H9 (cell line): ENCODE results near the gene HOXB8. TPM values are rescaled to one million over a fixed set of nuclear protein-coding genes. Genes with fewer than 3 reads are reported as not detected.

Experiments
- DNase-seq: peaks from one replicate; pipeline ENCODE4 v3.0.0-alpha.2; 2017
- H2AFZ ChIP-seq: one replicate; pipeline ENCODE4 v1.6.1; 2013; ENCODE audit warnings: mild to moderate bottlenecking, low read length, control low read depth, moderate library complexity
- H2AK5ac ChIP-seq: 2 replicates; pipeline ENCODE4 v1.6.1; 2013; ENCODE audit warnings: low read length, control low read depth, mixed read lengths; ENCODE audit not compliant: insufficient read length
- H2BK120ac ChIP-seq: one replicate; pipeline ENCODE4 v1.6.1; 2013; ENCODE audit warnings: low read depth, mild to moderate bottlenecking, low read length, control low read depth, inconsistent platforms; ENCODE audit not compliant: poor library complexity, severe bottlenecking
- H2BK12ac ChIP-seq: 2 replicates; pipeline ENCODE4 v1.6.1; 2013; ENCODE audit warnings: low read length, control low read depth, mixed read lengths, low read depth; ENCODE audit not compliant: insufficient read length
- H2BK15ac ChIP-seq: 2 replicates; pipeline ENCODE4 v1.6.1; 2013; ENCODE audit warnings: low read depth, low read length, control low read depth
- H2BK20ac ChIP-seq: one replicate; pipeline ENCODE4 v1.6.1; 2013; ENCODE audit warnings: low read depth, mild to moderate bottlenecking, low read length, control low read depth, inconsistent platforms; ENCODE audit not compliant: poor library complexity, severe bottlenecking
- H2BK5ac ChIP-seq: 2 replicates; pipeline ENCODE4 v1.6.1; 2013; ENCODE audit warnings: low read length, control low read depth, mixed read lengths; ENCODE audit not compliant: insufficient read length
- H3K14ac ChIP-seq: 2 replicates; pipeline ENCODE4 v1.6.1; 2013; ENCODE audit warnings: low read length, control low read depth; ENCODE audit not compliant: insufficient read depth
- H3K18ac ChIP-seq: 2 replicates; pipeline ENCODE4 v1.6.1; 2013; ENCODE audit warnings: low read depth, mild to moderate bottlenecking, mixed read lengths, low read length, control low read depth; ENCODE audit not compliant: insufficient read length
- H3K23ac ChIP-seq: 2 replicates; pipeline ENCODE4 v1.6.1; 2013; ENCODE audit warnings: low read length, control low read depth, mixed read lengths, low read depth; ENCODE audit not compliant: insufficient read length
- H3K23me2 ChIP-seq: 2 replicates; pipeline ENCODE4 v1.6.1; 2013; ENCODE audit warnings: low read depth, mild to moderate bottlenecking, mixed read lengths, low read length, control low read depth; ENCODE audit not compliant: insufficient read length, poor library complexity, severe bottlenecking
- H3K27ac ChIP-seq: 2 replicates; pipeline ENCODE4 v1.5.1; 2013; ENCODE audit warnings: low read length, control low read depth, mixed read lengths, low read depth; ENCODE audit not compliant: insufficient read length
- H3K27me3 ChIP-seq: 2 replicates; pipeline ENCODE4 v1.6.1; 2013; ENCODE audit warnings: low read length, control low read depth, inconsistent platforms; ENCODE audit not compliant: insufficient read depth
- H3K4ac ChIP-seq: 2 replicates; pipeline ENCODE4 v1.6.1; 2013; ENCODE audit warnings: low read depth, mild to moderate bottlenecking, control low read depth, inconsistent platforms, low read length, moderate library complexity
- H3K4me1 ChIP-seq: 2 replicates; pipeline ENCODE4 v1.6.1; 2013; ENCODE audit warnings: low read length, control low read depth, inconsistent platforms; ENCODE audit not compliant: insufficient read depth
- H3K4me2 ChIP-seq: 2 replicates; pipeline ENCODE4 v1.6.1; 2013; ENCODE audit warnings: low read length, control low read depth, mixed read lengths; ENCODE audit not compliant: insufficient read length, insufficient read depth
- H3K56ac ChIP-seq: 2 replicates; pipeline ENCODE4 v1.6.1; 2013; ENCODE audit warnings: low read depth, mild to moderate bottlenecking, mixed read lengths, low read length, control low read depth; ENCODE audit not compliant: insufficient read length
- H3K79me1 ChIP-seq: 2 replicates; pipeline ENCODE4 v1.6.1; 2013; ENCODE audit warnings: low read depth, mild to moderate bottlenecking, moderate library complexity, low read length, control low read depth, inconsistent platforms; ENCODE audit not compliant: insufficient read depth, poor library complexity, severe bottlenecking
- H3K79me2 ChIP-seq: 2 replicates; pipeline ENCODE4 v1.6.1; 2013; ENCODE audit warnings: low read length, control low read depth, inconsistent platforms; ENCODE audit not compliant: insufficient read depth
- H3K9ac ChIP-seq: 2 replicates; pipeline ENCODE4 v1.6.1; 2013; ENCODE audit warnings: low read length, control low read depth, mixed read lengths; ENCODE audit not compliant: insufficient read length; ENCODE audit errors: extremely low read depth
- H3K9me3 ChIP-seq: one replicate; pipeline ENCODE4 v1.6.1; 2013; ENCODE audit warnings: low read depth, low read length, inconsistent platforms; ENCODE audit not compliant: control insufficient read depth
- H3T11ph ChIP-seq: one replicate; pipeline ENCODE4 v1.6.1; 2013; ENCODE audit warnings: mild to moderate bottlenecking, low read length, control low read depth, inconsistent platforms
- H4K20me1 ChIP-seq: one replicate; pipeline ENCODE4 v1.6.1; 2013; ENCODE audit not compliant: control insufficient read depth, insufficient read length, insufficient read depth
- H4K5ac ChIP-seq: 2 replicates; pipeline ENCODE4 v1.6.1; 2013; ENCODE audit warnings: low read depth, mild to moderate bottlenecking, mixed read lengths, low read length, control low read depth; ENCODE audit not compliant: insufficient read length
- H4K8ac ChIP-seq: replicated peaks from 2 replicates; pipeline ENCODE4 v1.6.1; 2013; ENCODE audit warnings: low read length, control low read depth, mixed read lengths, low read depth; ENCODE audit not compliant: insufficient read length
- H4K91ac ChIP-seq: 2 replicates; pipeline ENCODE4 v1.6.1; 2013; ENCODE audit warnings: low read depth, mild to moderate bottlenecking, moderate library complexity, mixed read lengths, low read length, control low read depth; ENCODE audit not compliant: insufficient read length
- H3K27ac Mint-ChIP-seq, 3 experiments: 2 replicates in 2 of 3; 3 replicates in 1 of 3; pipeline ENCODE4 v1.8.0; 2020 to 2021; ENCODE audit warnings: mixed read lengths in 3 of 3, mild to moderate bottlenecking in 1 of 3, moderate library complexity in 1 of 3
- H3K27me3 Mint-ChIP-seq: 2 replicates; pipeline ENCODE4 v1.8.0; 2021; ENCODE audit warnings: low read depth, mild to moderate bottlenecking, moderate library complexity, mixed read lengths
- H3K36me3 Mint-ChIP-seq, 3 experiments: 2 replicates in 2 of 3; 3 replicates in 1 of 3; pipeline ENCODE4 v1.8.0; 2020 to 2021; ENCODE audit warnings: low read depth in 3 of 3, mixed read lengths in 3 of 3; ENCODE audit not compliant: insufficient read depth in 1 of 3
- H3K4me1 Mint-ChIP-seq, 2 experiments: 2 replicates each; pipeline ENCODE4 v1.8.0; 2020; ENCODE audit warnings: mixed read lengths in 2 of 2
- H3K4me3 Mint-ChIP-seq, 2 experiments: 2 replicates in 1 of 2; 3 replicates in 1 of 2; pipeline ENCODE4 v1.8.0; 2020 to 2021; ENCODE audit warnings: mild to moderate bottlenecking in 2 of 2, mixed read lengths in 2 of 2, moderate library complexity in 1 of 2
- H3K9me3 Mint-ChIP-seq, 2 experiments: 2 replicates in 1 of 2; 3 replicates in 1 of 2; pipeline ENCODE4 v1.8.0; 2020; ENCODE audit warnings: mild to moderate bottlenecking in 2 of 2, mixed read lengths in 2 of 2, moderate library complexity in 1 of 2
- WGBS: extraction: QIAGEN DNeasy Blood & Tissue Kit; methylation state at CpG from one replicate; pipeline ENCODE4 v1.1.7; 2013; ENCODE audit warnings: missing lambda C conversion rate, low lambda C conversion rate, mixed read lengths; ENCODE audit not compliant: insufficient read length; ENCODE audit errors: extremely low coverage; 5-methylcytosine and 5-hydroxymethylcytosine counted together
- total RNA-seq: library from RNA; stranded (reverse); gene quantifications from 2 replicates; pipeline ENCODE4 v1.2.1, GENCODE V29; 2021
- TF ChIP-seq, protein P1 (sequence below): fragments of 200-600 bp; sonication (generic); conservative IDR thresholded peaks from 3 replicates; pipeline ENCODE4 v1.8.0; 2021; ENCODE audit warnings: antibody characterized with exemption, mild to moderate bottlenecking

Gene HOXB8
- total RNA-seq, 1 experiment from 2014 or later, result not detected

DNA sequence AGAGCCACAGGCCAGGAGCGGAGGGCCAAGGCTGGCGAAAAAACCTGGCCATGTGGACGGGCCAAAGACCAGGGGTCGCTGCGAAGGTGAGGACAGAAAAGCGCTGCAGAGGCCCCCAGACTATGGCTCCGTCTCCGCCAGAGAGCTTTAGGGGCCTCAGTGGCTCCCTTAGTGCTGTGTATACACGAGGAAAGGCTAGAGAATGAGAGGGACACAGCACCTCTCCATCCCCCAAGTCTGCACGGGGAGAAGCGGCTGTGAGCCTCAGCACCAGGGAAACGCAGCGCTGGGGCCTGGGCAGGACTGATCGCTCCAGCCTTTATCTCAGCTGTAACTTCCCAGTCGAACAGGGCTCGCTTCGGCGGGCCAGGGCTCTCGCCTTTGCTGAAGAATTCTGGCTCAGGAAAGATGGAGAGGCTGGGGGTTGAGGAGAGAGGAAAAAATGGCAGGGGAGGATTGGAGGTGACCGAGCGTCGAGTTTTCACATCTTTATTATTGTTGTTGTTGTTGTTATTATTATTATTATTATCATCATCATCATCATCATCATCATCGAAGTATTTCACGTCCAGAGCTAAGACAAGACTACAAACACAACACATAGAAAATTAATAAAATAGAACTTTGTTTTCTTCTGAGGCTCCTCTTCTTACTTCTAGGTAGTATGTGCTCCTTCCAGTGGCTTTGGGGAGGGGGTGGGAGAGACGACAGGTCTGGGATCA, 19.7 kb downstream of the HOXB8 start:
- Mint-ChIP-seq H3K27ac (no peak overlapping the region; a peak in 1 of 7 replicates), H3K36me3 (no peaks in the 10 kb centered on the region), H3K9me3 (peaks cover 4 to 21% of the 10 kb centered on the region in 2 experiments; a peak in 2 of 5 replicates), H3K4me1 (peaks cover 8 to 34% of the 10 kb centered on the region in 2 experiments), H3K27me3 (peaks cover 100% of the 10 kb centered on the region), H3K4me3 (peak overlapping the region in 1 of 2 experiments; percentile 60; a peak in 2 of 5 replicates)
- Histone ChIP-seq H2AK5ac (no peak overlapping the region), H4K20me1 (no peaks in the 10 kb centered on the region), H2BK12ac (no peak overlapping the region), H3K23me2 (no peaks in the 10 kb centered on the region), H3K4me1 (no peaks in the 10 kb centered on the region), H4K91ac (no peak overlapping the region), H2BK120ac (no peak overlapping the region), H2BK15ac (no peak overlapping the region), H3K9me3 (no peaks in the 10 kb centered on the region), H3K14ac (no peak overlapping the region), H3K56ac (no peak overlapping the region), H3T11ph (no peak overlapping the region), H3K4me2 (no peak overlapping the region), H2BK5ac (no peak overlapping the region), H3K27ac (no peak overlapping the region), H4K8ac (no peak overlapping the region), H3K27me3 (peaks cover 99% of the 10 kb centered on the region), H3K23ac (no peak overlapping the region), H3K4ac (no peak overlapping the region), H3K18ac (no peak overlapping the region), H3K79me2 (no peaks in the 10 kb centered on the region), H3K9ac (no peak overlapping the region), H2AFZ (no peak overlapping the region), H4K5ac (no peak overlapping the region), H2BK20ac (no peak overlapping the region), H3K79me1 (no peaks in the 10 kb centered on the region)
- TF ChIP-seq, protein P1, sequence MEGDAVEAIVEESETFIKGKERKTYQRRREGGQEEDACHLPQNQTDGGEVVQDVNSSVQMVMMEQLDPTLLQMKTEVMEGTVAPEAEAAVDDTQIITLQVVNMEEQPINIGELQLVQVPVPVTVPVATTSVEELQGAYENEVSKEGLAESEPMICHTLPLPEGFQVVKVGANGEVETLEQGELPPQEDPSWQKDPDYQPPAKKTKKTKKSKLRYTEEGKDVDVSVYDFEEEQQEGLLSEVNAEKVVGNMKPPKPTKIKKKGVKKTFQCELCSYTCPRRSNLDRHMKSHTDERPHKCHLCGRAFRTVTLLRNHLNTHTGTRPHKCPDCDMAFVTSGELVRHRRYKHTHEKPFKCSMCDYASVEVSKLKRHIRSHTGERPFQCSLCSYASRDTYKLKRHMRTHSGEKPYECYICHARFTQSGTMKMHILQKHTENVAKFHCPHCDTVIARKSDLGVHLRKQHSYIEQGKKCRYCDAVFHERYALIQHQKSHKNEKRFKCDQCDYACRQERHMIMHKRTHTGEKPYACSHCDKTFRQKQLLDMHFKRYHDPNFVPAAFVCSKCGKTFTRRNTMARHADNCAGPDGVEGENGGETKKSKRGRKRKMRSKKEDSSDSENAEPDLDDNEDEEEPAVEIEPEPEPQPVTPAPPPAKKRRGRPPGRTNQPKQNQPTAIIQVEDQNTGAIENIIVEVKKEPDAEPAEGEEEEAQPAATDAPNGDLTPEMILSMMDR, result no peak
- no CpG with 5 or more reads among the region's 25 CpGs for WGBS
- DNase-seq, result no peak
